ENCODE data around the gene GEMIN7.
"Not testable (repeated sequence)": the region's sequence is repeated elsewhere in the genome, so short reads cannot be mapped to it uniquely, and the experiment has no call there.

Gene GEMIN7

GRCh38 chr19:45115809-45116615 is 37.0 kb downstream of the GEMIN7 start:
- TF ChIP-seq, protein P1, sequence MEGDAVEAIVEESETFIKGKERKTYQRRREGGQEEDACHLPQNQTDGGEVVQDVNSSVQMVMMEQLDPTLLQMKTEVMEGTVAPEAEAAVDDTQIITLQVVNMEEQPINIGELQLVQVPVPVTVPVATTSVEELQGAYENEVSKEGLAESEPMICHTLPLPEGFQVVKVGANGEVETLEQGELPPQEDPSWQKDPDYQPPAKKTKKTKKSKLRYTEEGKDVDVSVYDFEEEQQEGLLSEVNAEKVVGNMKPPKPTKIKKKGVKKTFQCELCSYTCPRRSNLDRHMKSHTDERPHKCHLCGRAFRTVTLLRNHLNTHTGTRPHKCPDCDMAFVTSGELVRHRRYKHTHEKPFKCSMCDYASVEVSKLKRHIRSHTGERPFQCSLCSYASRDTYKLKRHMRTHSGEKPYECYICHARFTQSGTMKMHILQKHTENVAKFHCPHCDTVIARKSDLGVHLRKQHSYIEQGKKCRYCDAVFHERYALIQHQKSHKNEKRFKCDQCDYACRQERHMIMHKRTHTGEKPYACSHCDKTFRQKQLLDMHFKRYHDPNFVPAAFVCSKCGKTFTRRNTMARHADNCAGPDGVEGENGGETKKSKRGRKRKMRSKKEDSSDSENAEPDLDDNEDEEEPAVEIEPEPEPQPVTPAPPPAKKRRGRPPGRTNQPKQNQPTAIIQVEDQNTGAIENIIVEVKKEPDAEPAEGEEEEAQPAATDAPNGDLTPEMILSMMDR (IDR thresholded peaks at IDR 0.05; ENCODE audit: low read depth, low read length), result no peak
- no peak for DNase-seq (ENCODE audit: low read depth in 2 of 2)
- no peak overlapping the region for H3K4me3 ChIP-seq (replicated peaks in 1 of 2; ENCODE audit: low read depth in 2 of 2, low read length in 2 of 2)

- TF ChIP-seq, protein P1 (IDR thresholded peaks at IDR 0.05; ENCODE audit: low read depth, low read length), result no peak
- no peak overlapping the region for H3K4me3 ChIP-seq (replicated peaks in 1 of 2; ENCODE audit: low read depth in 2 of 2, low read length in 2 of 2)
- DNase-seq (ENCODE audit: low read depth in 2 of 2), result no peak
Observed at GRCh38 chr19:45117167-45117594, 38.1 kb downstream of the GEMIN7 start.

- H3K4me3 ChIP-seq (replicated peaks in 1 of 2; ENCODE audit: low read depth in 2 of 2, low read length in 2 of 2), result no peak overlapping the region
- TF ChIP-seq, protein P1 (IDR thresholded peaks at IDR 0.05; ENCODE audit: low read depth, low read length), result no peak
- no peak for DNase-seq (ENCODE audit: low read depth in 2 of 2)
Observed at GRCh38 chr19:45117671-45118070, 38.6 kb downstream of the GEMIN7 start.

- no peak overlapping the region for H3K4me3 ChIP-seq (replicated peaks in 1 of 2; ENCODE audit: low read depth in 2 of 2, low read length in 2 of 2)
- no peak for DNase-seq (ENCODE audit: low read depth in 2 of 2)
- TF ChIP-seq, protein P1 (IDR thresholded peaks at IDR 0.05; ENCODE audit: low read depth, low read length), result no peak
Observed at GRCh38 chr19:45118106-45118505, 39.0 kb downstream of the GEMIN7 start.

- not testable (repeated sequence) for DNase-seq (ENCODE audit: low read depth in 2 of 2); H3K4me3 ChIP-seq (replicated peaks in 1 of 2; ENCODE audit: low read depth in 2 of 2, low read length in 2 of 2)
Observed at GRCh38 chr19:45118591-45119355, 39.7 kb downstream of the GEMIN7 start.

GRCh38 chr19:45119582-45119981 is 40.5 kb downstream of the GEMIN7 start:
- H3K4me3 ChIP-seq (replicated peaks in 1 of 2; ENCODE audit: low read depth in 2 of 2, low read length in 2 of 2), result no peak overlapping the region
- TF ChIP-seq, protein P1 (IDR thresholded peaks at IDR 0.05; ENCODE audit: low read depth, low read length), result no peak
- DNase-seq (ENCODE audit: low read depth in 2 of 2), result no peak

DNA sequence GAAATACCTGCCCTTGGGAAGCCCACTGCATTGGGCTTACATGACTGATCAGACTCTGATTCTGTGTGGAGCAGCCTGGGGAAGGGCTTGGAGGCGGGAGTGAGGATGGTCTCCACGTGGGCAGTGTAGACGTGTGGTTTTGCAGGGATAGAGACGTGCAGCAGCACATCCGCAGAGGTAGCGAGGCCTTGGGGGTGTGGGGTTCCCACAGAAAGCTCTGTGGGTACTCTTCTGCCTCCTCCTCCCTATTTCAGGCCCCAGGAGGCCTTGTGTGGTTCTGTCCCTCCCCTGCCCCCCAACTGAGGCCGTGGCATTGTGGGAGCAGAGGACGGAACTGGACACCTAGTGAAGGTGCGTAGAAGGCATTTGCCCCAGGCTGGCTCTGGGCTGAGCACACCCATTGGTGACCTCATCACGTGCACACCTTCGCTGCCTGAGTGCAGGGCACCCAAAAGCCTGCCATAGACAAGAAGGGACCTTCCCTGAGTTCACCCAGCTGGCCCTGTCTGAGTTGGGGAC is 42.8 kb downstream of the GEMIN7 start:
- TF ChIP-seq, protein P1 (IDR thresholded peaks at IDR 0.05; ENCODE audit: low read depth, low read length), result no peak
- no peak for DNase-seq (ENCODE audit: low read depth in 2 of 2)
- H3K4me3 ChIP-seq (replicated peaks in 1 of 2; ENCODE audit: low read depth in 2 of 2, low read length in 2 of 2), result no peak overlapping the region
